GM15510 (cell line): Measurements from ENCODE around the gene RBMS1.

Experiments used
- POLR2A ChIP-seq: IDR thresholded peaks from 3 replicates; pipeline ENCODE4 v1.6.1; 2011; ENCODE audit warnings: borderline replicate concordance; ENCODE audit not compliant: insufficient read length; ENCODE audit errors: extremely low read depth

RBMS1 gene

DNA sequence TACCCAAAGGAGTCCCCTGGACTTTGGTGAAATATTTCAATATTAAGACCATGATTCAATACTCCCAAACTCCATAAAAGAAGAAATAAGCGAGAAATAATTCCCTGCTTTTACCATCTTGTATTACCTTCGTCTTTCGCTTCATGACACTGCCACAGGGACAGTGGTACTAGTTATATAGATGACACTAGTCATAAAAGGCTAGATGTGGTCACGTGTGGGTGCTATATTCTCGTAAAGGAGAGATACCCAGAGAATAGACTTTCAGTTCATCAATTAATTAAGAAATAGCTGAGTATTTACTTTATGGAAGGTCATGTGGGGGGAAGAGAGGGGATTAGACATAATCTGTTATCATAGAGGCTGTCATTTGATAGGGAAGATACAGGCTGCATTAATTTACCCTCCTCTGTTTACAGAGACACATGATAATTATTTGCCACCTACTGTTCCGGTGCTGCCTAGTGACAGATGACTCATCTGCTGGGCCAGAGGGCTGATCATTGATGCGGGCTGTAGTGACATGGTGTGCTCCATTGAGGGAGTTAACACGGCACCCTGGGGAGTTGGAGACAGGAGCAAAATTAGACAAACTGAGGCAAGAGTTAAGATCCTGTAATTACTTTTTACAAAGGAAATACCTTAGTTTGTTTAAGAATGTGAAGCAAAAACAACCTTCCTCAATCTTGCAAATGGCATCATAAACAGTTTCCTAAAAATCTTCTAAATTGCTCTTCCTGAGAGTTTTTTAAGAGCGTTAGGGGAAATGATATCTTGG is 215.3 kb downstream of the RBMS1 start:
- no peak for TF ChIP-seq POLR2A

DNA sequence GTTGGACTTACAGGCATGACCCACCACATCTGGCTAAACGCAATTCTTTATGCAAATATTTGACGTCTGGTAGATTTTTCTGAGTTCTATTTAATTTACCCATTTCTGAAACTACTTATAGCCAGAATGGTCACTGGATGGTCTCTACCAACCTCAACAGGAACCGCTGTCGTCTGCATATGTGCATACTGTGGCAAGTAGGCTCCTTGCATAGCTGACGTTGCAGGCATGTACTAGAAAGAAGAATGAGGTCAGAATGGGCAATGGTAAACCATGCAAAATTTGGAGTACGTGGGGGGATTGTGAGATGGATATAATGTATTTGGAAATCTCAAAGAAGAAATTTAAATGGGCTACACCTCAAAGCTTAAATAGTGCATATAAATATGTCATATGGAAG is 216.5 kb downstream of the RBMS1 start:
- no peak for TF ChIP-seq POLR2A

- TF ChIP-seq POLR2A, result no peak
Observed at GRCh38 chr2:160275656-160276055, 218.0 kb downstream of the RBMS1 start.

- TF ChIP-seq POLR2A, result no peak
Observed at GRCh38 chr2:160271171-160272086, 222.2 kb downstream of the RBMS1 start.

DNA sequence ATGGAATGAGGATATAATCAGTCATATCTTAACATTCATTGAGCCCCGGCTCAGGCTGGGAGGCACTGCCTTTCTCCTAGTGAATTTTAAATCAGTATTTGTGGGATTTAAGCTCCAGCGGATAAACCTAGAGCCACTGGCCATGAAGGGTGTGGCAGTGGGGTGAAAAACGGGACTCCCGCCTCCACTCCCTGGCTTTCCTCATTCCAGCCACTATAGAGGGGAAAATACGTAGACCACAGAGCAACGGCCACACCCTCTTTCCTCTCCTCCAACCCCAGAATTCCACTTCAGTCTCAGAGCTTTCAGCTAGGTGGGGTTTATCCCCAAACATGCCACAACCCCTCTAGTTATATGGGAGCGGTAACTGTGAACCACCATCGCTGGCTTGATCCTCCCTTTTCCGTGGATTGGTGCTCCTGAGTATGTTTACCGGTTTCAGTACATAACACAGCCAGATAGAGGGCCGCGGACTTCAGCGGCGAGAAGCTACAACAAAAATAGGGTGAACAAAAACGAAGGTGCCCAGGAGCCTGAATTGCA is 223.0 kb downstream of the RBMS1 start:
- no peak for TF ChIP-seq POLR2A

GRCh38 chr2:160269803-160270570 is 223.6 kb downstream of the RBMS1 start:
- no peak for TF ChIP-seq POLR2A

- TF ChIP-seq POLR2A, result no peak
Observed at GRCh38 chr2:160269365-160269764, 224.2 kb downstream of the RBMS1 start.

GRCh38 chr2:160268151-160268781 is 225.3 kb downstream of the RBMS1 start:
- no peak for TF ChIP-seq POLR2A

DNA sequence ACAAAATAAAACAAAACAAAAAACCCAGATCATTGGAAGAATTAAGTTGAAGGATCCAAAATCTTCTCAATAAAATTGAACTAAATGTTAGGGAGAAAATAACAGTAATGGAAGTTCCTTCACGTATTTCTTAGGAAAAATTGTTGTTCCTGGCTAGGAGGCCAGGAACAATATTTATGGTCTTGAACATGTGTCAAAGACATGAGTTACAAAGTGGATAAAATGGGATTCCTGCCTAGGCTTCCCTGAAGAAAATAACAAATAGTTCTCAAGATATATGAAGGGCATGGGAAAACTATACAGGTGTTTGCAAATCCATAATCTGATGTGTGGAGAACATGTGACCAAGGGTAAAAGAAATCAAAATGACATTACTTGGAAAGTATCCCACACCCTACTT is 225.9 kb downstream of the RBMS1 start:
- TF ChIP-seq POLR2A, result no peak

GRCh38 chr2:160267022-160267421 is 226.6 kb downstream of the RBMS1 start:
- TF ChIP-seq POLR2A, result no peak

- TF ChIP-seq POLR2A, result no peak
Observed at GRCh38 chr2:160266037-160266551, 227.5 kb downstream of the RBMS1 start.

GRCh38 chr2:160264308-160264707 is 229.3 kb downstream of the RBMS1 start:
- TF ChIP-seq POLR2A, result no peak

- no peak for TF ChIP-seq POLR2A
Observed at GRCh38 chr2:160261732-160262131, 231.9 kb downstream of the RBMS1 start.

GRCh38 chr2:160258492-160258805 is 235.2 kb downstream of the RBMS1 start:
- TF ChIP-seq POLR2A, result no peak
